Gastroesophageal sphincter (tissue), 4 donors: Measurements from ENCODE around the gene ZNF225. TPM values are rescaled to one million over a fixed set of nuclear protein-coding genes. Genes with fewer than 3 reads are reported as not detected.
A peak's percentile ranks its signal among the peaks of the same experiment; 100 is the strongest.

Source experiments
- ATAC-seq: fragments of 150-250 bp; one replicate; pipeline ENCODE4 v1.9.1; 2016; ENCODE audit warnings: mild to moderate bottlenecking, moderate library complexity
- H3K27ac ChIP-seq, 4 donors: fragments of 200-600 bp; sonication (generic) in 3 of 4; 1 replicate in 3 of 4; 2 replicates in 1 of 4; pipeline ENCODE4 v1.5.1; 2016 to 2019
- H3K27me3 ChIP-seq: fragments of 200-600 bp; sonication (generic); one replicate; pipeline ENCODE4 v1.5.1; 2019
- H3K36me3 ChIP-seq, 2 donors: fragments of 200-600 bp; sonication (generic); one replicate each; pipeline ENCODE4 v1.5.1; 2019; ENCODE audit warnings: control low read depth in 1 of 2
- H3K4me1 ChIP-seq, 3 donors: fragments of 200-600 bp; sonication (generic); 1 replicate in 2 of 3; 2 replicates in 1 of 3; pipeline ENCODE4 v1.5.1; 2016 to 2019; ENCODE audit warnings: control low read depth in 2 of 3
- H3K4me3 ChIP-seq, 2 donors: fragments of 200-600 bp; sonication (generic); one replicate each; pipeline ENCODE4 v1.5.1; 2019; ENCODE audit warnings: mild to moderate bottlenecking in 1 of 2, moderate library complexity in 1 of 2
- H3K9me3 ChIP-seq, 3 donors: fragments of 200-600 bp; sonication (generic); one replicate each; pipeline ENCODE4 v1.5.1; 2017 to 2019; ENCODE audit warnings: control low read depth in 2 of 3
- EP300 ChIP-seq: sonication (generic); formaldehyde crosslinking; IDR thresholded peaks from one replicate; pipeline ENCODE4 v1.6.1; 2017; ENCODE audit warnings: antibody characterized with exemption, mild to moderate bottlenecking
- POLR2A ChIP-seq, 2 donors: fragments of 450-650 bp; IDR thresholded peaks; one replicate each; pipeline ENCODE4 v1.6.1; 2017; ENCODE audit warnings: antibody characterized with exemption in 2 of 2, mild to moderate bottlenecking in 2 of 2, moderate library complexity in 1 of 2
- POLR2AphosphoS5 ChIP-seq: sonication (generic); formaldehyde crosslinking; IDR thresholded peaks from one replicate; pipeline ENCODE4 v1.6.1; 2017; ENCODE audit warnings: antibody characterized with exemption
- WGBS, 2 donors: methylation state at CpG; one replicate each; pipeline ENCODE4 v1.1.5; 2018; ENCODE audit warnings: low coverage in 1 of 2; 5-methylcytosine and 5-hydroxymethylcytosine counted together
- total RNA-seq, 4 donors: library from RNA; depleted of rRNA; stranded (reverse); fragments of >200 nt; gene quantifications; one replicate each; pipeline ENCODE4 v1.1.0, GENCODE V29; 2016
- TF ChIP-seq, protein P1 (sequence below), 4 experiments: fragments of 200-600 bp in 2 of 4; fragments of 450-650 bp in 2 of 4; sonication (generic) in 1 of 4; IDR thresholded peaks; one replicate each; pipeline ENCODE4 v1.5.1; 2017 to 2019; ENCODE audit warnings: antibody characterized with exemption in 4 of 4, mild to moderate bottlenecking in 2 of 4, moderate library complexity in 2 of 4

The ZNF225 gene
- total RNA-seq, 4 donors from 2014 or later, result 4.3 to 4.5 (median 4.4) TPM

DNA sequence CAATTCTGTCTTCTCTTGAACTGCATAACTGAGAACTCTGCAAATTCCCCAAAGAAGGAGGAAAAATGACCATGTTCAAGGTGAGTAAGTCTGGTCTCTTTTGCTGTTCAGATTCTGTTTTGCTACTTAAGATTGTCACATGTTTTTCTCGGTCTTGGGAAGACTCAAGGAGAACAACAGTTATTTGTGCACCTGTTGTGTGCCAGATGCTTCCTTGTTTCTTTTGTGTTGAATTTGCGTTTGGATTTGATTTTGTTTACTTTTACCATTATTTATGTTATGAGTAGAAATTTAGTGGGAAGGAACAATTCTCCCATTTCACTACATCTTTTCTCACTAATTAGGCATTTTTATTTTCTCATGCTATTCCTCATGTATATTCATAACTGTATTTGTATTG lies 36.9 kb upstream of the ZNF225 start:
- Histone ChIP-seq H3K27me3 (no peaks in the 10 kb centered on the region), H3K9me3 (no peaks in the 10 kb centered on the region), H3K36me3 (peaks cover 0 to 47% of the 10 kb centered on the region in 2 donors), H3K4me3 (no peak overlapping the region), H3K27ac (no peak overlapping the region), H3K4me1 (peaks cover 4 to 14% (median 5%) of the 10 kb centered on the region in 3 donors)
- ATAC-seq, result no peak
- TF ChIP-seq EP300, result no peak
- no peak for TF ChIP-seq POLR2A (IDR thresholded peaks at IDR 0.05)
- TF ChIP-seq POLR2AphosphoS5, result no peak
- TF ChIP-seq, protein P1, sequence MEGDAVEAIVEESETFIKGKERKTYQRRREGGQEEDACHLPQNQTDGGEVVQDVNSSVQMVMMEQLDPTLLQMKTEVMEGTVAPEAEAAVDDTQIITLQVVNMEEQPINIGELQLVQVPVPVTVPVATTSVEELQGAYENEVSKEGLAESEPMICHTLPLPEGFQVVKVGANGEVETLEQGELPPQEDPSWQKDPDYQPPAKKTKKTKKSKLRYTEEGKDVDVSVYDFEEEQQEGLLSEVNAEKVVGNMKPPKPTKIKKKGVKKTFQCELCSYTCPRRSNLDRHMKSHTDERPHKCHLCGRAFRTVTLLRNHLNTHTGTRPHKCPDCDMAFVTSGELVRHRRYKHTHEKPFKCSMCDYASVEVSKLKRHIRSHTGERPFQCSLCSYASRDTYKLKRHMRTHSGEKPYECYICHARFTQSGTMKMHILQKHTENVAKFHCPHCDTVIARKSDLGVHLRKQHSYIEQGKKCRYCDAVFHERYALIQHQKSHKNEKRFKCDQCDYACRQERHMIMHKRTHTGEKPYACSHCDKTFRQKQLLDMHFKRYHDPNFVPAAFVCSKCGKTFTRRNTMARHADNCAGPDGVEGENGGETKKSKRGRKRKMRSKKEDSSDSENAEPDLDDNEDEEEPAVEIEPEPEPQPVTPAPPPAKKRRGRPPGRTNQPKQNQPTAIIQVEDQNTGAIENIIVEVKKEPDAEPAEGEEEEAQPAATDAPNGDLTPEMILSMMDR (IDR thresholded peaks at IDR 0.05), result no peak
- WGBS, 2 donors, result 81 to 86% methylated on average over 2 of the region's 2 CpGs

DNA sequence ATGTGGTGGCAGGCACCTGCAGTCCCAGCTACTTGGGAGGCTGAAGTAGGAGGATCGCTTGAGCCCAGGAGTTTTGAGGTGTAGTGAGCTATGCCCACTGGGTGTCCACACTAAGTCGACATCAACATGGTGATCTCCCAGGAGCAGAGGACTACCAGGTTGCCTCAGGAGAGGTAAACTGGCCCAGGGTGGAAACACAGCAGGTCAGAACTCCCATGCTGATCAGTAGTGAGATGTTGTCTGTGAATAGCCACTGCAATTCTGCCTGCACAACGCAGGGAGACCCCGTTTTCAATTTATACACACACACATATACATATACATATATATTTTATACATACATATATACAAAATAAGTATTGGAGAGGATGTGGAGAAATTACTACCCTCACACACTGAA lies 21.1 kb upstream of the ZNF225 start:
- Histone ChIP-seq H3K27ac (no peak overlapping the region), H3K27me3 (no peaks in the 10 kb centered on the region), H3K4me3 (no peak overlapping the region), H3K9me3 (peaks cover 0 to under 1% (median 0%) of the 10 kb centered on the region in 3 donors), H3K4me1 (peaks cover 0 to 21% (median 0%) of the 10 kb centered on the region in 3 donors), H3K36me3 (peaks cover 0 to 19% of the 10 kb centered on the region in 2 donors)
- no peak for ATAC-seq
- 66 to 78% methylated on average over 2 to 3 of the region's 4 CpGs for WGBS, 2 donors
- TF ChIP-seq POLR2AphosphoS5 (no peak), EP300 (no peak), POLR2A (IDR thresholded peaks at IDR 0.05) (no peak)
- TF ChIP-seq, protein P1 (IDR thresholded peaks at IDR 0.05), result no peak

DNA sequence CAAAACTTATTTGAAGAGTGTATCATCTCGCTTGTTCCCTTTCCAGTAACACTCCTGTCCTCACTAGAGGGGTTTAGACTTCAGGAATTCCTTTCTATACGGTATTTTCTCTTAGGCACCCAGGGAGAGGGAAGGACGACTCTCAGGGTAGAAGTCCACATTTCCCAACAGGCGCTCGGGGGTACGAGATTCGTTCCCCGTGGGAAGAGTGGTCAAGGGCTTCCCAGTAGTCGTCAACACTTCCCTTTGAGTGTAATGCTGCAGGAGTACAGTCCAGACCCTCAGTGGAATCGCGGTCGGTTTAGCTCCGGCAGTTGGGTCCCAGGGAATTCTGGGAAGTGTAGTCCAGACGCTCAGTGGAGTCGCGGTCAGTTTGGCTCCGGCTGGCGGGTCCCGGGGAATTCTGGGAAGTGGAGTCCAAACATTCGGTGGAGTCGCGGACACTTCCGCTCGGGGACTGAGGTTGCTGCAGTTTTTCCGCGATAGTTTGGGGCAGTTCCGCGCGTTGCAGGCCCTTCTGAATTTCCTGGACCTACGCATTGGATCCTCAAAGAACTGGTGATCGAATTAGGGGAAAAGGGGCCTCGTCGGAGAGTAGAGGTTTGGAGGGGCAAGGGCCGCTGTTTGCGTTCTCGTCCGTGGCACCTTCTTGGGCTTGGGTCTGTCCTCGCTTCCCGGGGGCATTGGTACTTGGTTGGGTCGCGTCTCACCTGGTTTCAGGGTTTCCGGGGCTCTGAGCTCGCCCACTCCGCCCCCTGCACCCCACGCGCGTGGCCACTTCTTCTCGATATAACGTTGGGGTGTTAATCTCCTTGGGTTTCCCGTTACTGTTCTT lies 19.1 kb upstream of the ZNF225 start, which contains the start of gene ZNF224:
TSS of gene ZNF224 (plus strand) at position 431 of the 835 bp plus-strand sequence. CDS start 3,513 bp downstream, outside the sequence.
- H3K9me3 ChIP-seq, result peaks cover 0 to 9% (median 0%) of the 10 kb centered on the region in 3 donors
- TF ChIP-seq POLR2AphosphoS5 (peak; percentile 60), EP300 (no peak)
- peak; percentile 99 for ATAC-seq
- no peaks in the 10 kb centered on the region for H3K27me3 ChIP-seq
- H3K4me1 ChIP-seq, result peaks cover 0 to 21% (median 0%) of the 10 kb centered on the region in 3 donors
- peak within 1 kb of the TSS; percentile 41 to 77 for H3K4me3 ChIP-seq
- WGBS, 2 donors, result 0% methylated on average over 4 to 24 of the region's 50 CpGs
- peak within 1 kb of the TSS; percentile 11 to 83 (median 82) for H3K27ac ChIP-seq
- H3K36me3 ChIP-seq, result peaks cover 0 to 27% of the 10 kb centered on the region in 2 donors

DNA sequence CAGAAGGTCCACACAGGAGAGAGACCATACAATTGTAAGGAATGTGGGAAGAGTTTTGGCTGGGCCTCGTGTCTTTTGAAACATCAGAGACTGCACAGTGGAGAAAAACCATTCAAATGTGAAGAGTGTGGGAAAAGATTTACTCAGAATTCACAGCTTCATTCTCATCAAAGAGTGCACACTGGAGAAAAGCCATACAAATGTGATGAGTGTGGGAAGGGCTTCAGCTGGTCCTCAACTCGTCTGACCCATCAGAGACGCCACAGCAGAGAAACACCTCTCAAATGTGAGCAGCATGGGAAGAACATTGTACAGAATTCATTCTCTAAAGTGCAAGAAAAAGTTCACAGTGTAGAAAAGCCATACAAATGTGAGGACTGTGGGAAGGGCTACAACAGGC lies 5.4 kb upstream of the ZNF225 start:
- 87 to 93% methylated on average over 3 of the region's 3 CpGs for WGBS, 2 donors
- peaks cover 0 to 12% (median 3%) of the 10 kb centered on the region in 3 donors for H3K4me1 ChIP-seq
- no peak overlapping the region for H3K4me3 ChIP-seq
- ATAC-seq, result no peak
- no peak overlapping the region for H3K27ac ChIP-seq
- TF ChIP-seq POLR2AphosphoS5 (no peak), EP300 (no peak), POLR2A (IDR thresholded peaks at IDR 0.05) (no peak)
- TF ChIP-seq, protein P1 (IDR thresholded peaks at IDR 0.05), result no peak
- peaks cover 0 to 82% (median 6%) of the 10 kb centered on the region in 3 donors for H3K9me3 ChIP-seq
- no peaks in the 10 kb centered on the region for H3K27me3 ChIP-seq
- H3K36me3 ChIP-seq, result peaks cover 13 to 64% of the 10 kb centered on the region in 2 donors

DNA sequence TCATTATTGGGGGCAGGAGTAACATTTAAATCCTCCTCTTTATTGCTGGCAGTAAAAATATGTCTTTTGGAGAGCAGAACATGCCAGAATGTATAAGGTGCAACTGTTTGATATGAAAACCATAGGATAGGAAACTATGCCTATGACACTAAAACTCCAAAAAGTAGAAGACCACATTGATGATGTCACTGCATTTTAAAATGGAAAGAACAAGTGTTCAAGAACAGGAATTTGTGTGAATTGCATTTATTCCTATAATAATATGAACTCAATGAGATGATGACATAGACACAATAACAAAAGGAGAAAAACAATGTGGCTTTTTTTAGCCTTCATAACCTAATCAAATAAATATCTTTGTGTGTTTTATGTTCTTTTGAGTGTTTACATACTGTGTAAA lies 3.7 kb upstream of the ZNF225 start:
- TF ChIP-seq POLR2A (IDR thresholded peaks at IDR 0.05), result no peak
- TF ChIP-seq EP300, result no peak
- no peak for TF ChIP-seq POLR2AphosphoS5
- TF ChIP-seq, protein P1 (IDR thresholded peaks at IDR 0.05), result no peak
- peaks cover 0 to 68% (median 6%) of the 10 kb centered on the region in 3 donors for H3K9me3 ChIP-seq
- H3K4me3 ChIP-seq, result no peak overlapping the region
- ATAC-seq, result no peak
- peaks cover 13 to 47% of the 10 kb centered on the region in 2 donors for H3K36me3 ChIP-seq
- H3K4me1 ChIP-seq, result peaks cover 3 to 20% (median 5%) of the 10 kb centered on the region in 3 donors
- no peaks in the 10 kb centered on the region for H3K27me3 ChIP-seq
- no peak overlapping the region for H3K27ac ChIP-seq
